A549 (cell line): ENCODE data around the gene NPAS2.

Source experiments
- BHLHE40 ChIP-seq: IDR thresholded peaks from 2 replicates; pipeline ENCODE4 v1.6.1; 2012; ENCODE audit warnings: low read depth, low read length, inconsistent platforms
- HOXB13 ChIP-seq: fragments of 250-450 bp; sonication (Bioruptor Pico); IDR thresholded peaks from 2 replicates; pipeline ENCODE4 v1.5.0; 2020; ENCODE audit warnings: low read depth, mild to moderate bottlenecking, moderate library complexity
- RCOR1 ChIP-seq: fragments of 150-350 bp; IDR thresholded peaks from 2 replicates; pipeline ENCODE4 v1.6.1; 2014; ENCODE audit warnings: antibody characterized with exemption, low read length, low read depth
- TP53 ChIP-seq: fragments of 250-450 bp; sonication (Bioruptor Pico); IDR thresholded peaks from 2 replicates; pipeline ENCODE4 v1.5.0; 2021; ENCODE audit warnings: mild to moderate bottlenecking, moderate library complexity
- TF ChIP-seq, protein P1 (sequence below): fragments of 200-600 bp; sonication (generic); IDR thresholded peaks from 2 replicates; pipeline ENCODE4 v1.6.1; 2016; ENCODE audit warnings: antibody characterized with exemption, mild to moderate bottlenecking, moderate library complexity

DNA sequence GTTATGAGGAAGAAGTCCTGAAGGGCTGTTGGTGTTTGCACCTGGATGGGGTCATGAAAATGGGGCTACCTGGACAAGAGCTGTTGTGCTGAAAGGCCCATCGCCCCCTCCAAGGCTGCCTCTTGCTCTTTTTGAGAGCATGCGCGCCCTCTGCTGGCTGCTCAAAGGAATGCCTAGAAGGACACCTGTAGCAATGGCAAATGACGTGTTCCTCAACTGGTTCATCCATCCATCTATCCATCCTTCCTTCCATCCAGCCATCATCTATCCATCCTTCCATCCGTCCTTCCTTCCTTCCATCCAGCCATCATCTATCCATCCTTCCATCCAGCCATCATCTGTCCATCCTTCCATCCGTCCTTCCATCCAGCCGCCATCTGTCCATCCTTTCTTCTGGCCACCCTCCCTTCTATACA is 165.0 kb downstream of the NPAS2 start:
- TF ChIP-seq, protein P1, sequence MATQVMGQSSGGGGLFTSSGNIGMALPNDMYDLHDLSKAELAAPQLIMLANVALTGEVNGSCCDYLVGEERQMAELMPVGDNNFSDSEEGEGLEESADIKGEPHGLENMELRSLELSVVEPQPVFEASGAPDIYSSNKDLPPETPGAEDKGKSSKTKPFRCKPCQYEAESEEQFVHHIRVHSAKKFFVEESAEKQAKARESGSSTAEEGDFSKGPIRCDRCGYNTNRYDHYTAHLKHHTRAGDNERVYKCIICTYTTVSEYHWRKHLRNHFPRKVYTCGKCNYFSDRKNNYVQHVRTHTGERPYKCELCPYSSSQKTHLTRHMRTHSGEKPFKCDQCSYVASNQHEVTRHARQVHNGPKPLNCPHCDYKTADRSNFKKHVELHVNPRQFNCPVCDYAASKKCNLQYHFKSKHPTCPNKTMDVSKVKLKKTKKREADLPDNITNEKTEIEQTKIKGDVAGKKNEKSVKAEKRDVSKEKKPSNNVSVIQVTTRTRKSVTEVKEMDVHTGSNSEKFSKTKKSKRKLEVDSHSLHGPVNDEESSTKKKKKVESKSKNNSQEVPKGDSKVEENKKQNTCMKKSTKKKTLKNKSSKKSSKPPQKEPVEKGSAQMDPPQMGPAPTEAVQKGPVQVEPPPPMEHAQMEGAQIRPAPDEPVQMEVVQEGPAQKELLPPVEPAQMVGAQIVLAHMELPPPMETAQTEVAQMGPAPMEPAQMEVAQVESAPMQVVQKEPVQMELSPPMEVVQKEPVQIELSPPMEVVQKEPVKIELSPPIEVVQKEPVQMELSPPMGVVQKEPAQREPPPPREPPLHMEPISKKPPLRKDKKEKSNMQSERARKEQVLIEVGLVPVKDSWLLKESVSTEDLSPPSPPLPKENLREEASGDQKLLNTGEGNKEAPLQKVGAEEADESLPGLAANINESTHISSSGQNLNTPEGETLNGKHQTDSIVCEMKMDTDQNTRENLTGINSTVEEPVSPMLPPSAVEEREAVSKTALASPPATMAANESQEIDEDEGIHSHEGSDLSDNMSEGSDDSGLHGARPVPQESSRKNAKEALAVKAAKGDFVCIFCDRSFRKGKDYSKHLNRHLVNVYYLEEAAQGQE: no peak
- no peak for TF ChIP-seq RCOR1
- no peak for TF ChIP-seq HOXB13
- no peak for TF ChIP-seq TP53 (CRISPR knock-in tag)
- TF ChIP-seq BHLHE40: no peak
